ENCODE measurements around the gene CABLES1. TPM values are rescaled to one million over a fixed set of nuclear protein-coding genes. Genes with fewer than 3 reads are reported as not detected.

CABLES1 gene
- total and polyA plus RNA-seq, 2 of the 4 experiments (the other 2 are of a cell fraction) = 4.7 to 5.7 TPM

GRCh38 chr18:23113576-23113975, 21.7 kb upstream of the CABLES1 start:
- intact Hi-C loops (cut with micrococcal nuclease) (no loop called here), dilution Hi-C loops (cut with HindIII; ENCODE audit: low sequenced_read_pairs, unreplicated experiment) (no loop called here), in situ Hi-C loops (cut with MboI; ENCODE audit: low sequenced_read_pairs) (no loop called here)
- ATAC-seq (ENCODE audit: low read depth) = no peak
- H2AK9ac ChIP-seq (replicated peaks; ENCODE audit: low read depth, low read length, poor library complexity) = no peak overlapping the region
- H3K4me3 ChIP-seq (ENCODE audit: insufficient read depth, low read depth, low read length) = no peak overlapping the region
- TF ChIP-seq MXI1 (IDR thresholded peaks at IDR 0.05; ENCODE audit: borderline replicate concordance, low read depth, low read length) = no peak
- no peak for TF ChIP-seq RAD21 (IDR thresholded peaks at IDR 0.05; ENCODE audit: low read length)
- TF ChIP-seq CTCF (conservative IDR thresholded peaks at IDR 0.05; ENCODE audit: low read depth, low read length) = no peak
- no peak for TF ChIP-seq FOS (IDR thresholded peaks at IDR 0.05; ENCODE audit: low read depth, low read length)
- TF ChIP-seq POLR2A (IDR thresholded peaks at IDR 0.05; ENCODE audit: low read depth, low read length) = no peak
- no peak for TF ChIP-seq MAZ (IDR thresholded peaks at IDR 0.05; ENCODE audit: borderline replicate concordance, low read depth, low read length)
- TF ChIP-seq BHLHE40 (IDR thresholded peaks at IDR 0.05; ENCODE audit: low read depth, low read length) = no peak
- TF ChIP-seq NFE2L2 (IDR thresholded peaks at IDR 0.05; ENCODE audit: low read depth, low read length) = no peak
- no peak for TF ChIP-seq MAFK (IDR thresholded peaks at IDR 0.05; ENCODE audit: low read depth, low read length)
- no peak for TF ChIP-seq RFX5 (IDR thresholded peaks at IDR 0.05; ENCODE audit: low read depth, low read length)
- no peak for TF ChIP-seq CEBPB (IDR thresholded peaks at IDR 0.05; ENCODE audit: low read depth, low read length)
- TF ChIP-seq USF2 (IDR thresholded peaks at IDR 0.05; ENCODE audit: low read depth, low read length) = no peak
- H3K56ac ChIP-seq (ENCODE audit: extremely low read depth, insufficient read depth, low read length) = no peak overlapping the region
- no peak overlapping the region for H2AFZ ChIP-seq (replicated peaks; ENCODE audit: low read length, poor library complexity)
- no peak overlapping the region for H4K5ac ChIP-seq (ENCODE audit: low read depth, low read length)
- peaks cover 21% of the 10 kb centered on the region for H3K4me1 ChIP-seq (ENCODE audit: control insufficient read depth, insufficient read depth, low read length)
- H3K4ac ChIP-seq (ENCODE audit: low read depth, low read length) = peak overlapping the region; percentile 31
- peak overlapping the region; percentile 62 for H4K91ac ChIP-seq (ENCODE audit: insufficient read depth, low read depth, low read length)
- H2BK120ac ChIP-seq (ENCODE audit: low read depth, low read length) = peak overlapping the region; percentile 96; the same call in 1 of the 2 replicates
- H2BK20ac ChIP-seq (ENCODE audit: low read depth, low read length) = peak overlapping the region; percentile 48; the same call in 1 of the 2 replicates
- no peaks in the 10 kb centered on the region for H3K27me3 ChIP-seq (ENCODE audit: control insufficient read depth, insufficient read depth, low read length)
- peaks cover 16% of the 10 kb centered on the region for H3K9me1 ChIP-seq (ENCODE audit: insufficient read depth, low read length)
- POLR2A ChIA-PET (ENCODE audit: unreplicated experiment) = no interaction called here
- WGBS, 2 experiments (ENCODE audit: extremely low coverage in 2 of 2, insufficient read length in 1 of 2) = no CpG with 5 or more reads among the region's 6 CpGs
- H3K9me3 ChIP-seq (ENCODE audit: control insufficient read depth, insufficient read depth, low read length) = peaks cover 4% of the 10 kb centered on the region; the same call in 1 of the 2 replicates
- H4K20me1 ChIP-seq (ENCODE audit: insufficient read depth, low read length) = no peaks in the 10 kb centered on the region
- H4K8ac ChIP-seq (ENCODE audit: low read depth in 2 of 2, low read length in 2 of 2) = no peak overlapping the region; a peak in 1 of 4 replicates
- CTCF ChIA-PET = no interaction called here
- H3K36me3 ChIP-seq (ENCODE audit: control insufficient read depth, insufficient read depth, low read length) = no peaks in the 10 kb centered on the region
- H2BK15ac ChIP-seq (ENCODE audit: low read depth, low read length) = peak overlapping the region; percentile 62; the same call in 2 of the 3 replicates
- no TSS peak for BruUV-seq (replicated peaks)
- H3K27ac ChIP-seq (ENCODE audit: insufficient read depth, low read length) = 0 out of 2 replicates have a peak overlapping the region, but pooled peaks have one; percentile 9
- H3K18ac ChIP-seq (ENCODE audit: low read depth, low read length) = peak overlapping the region; percentile 34
- H3K4me2 ChIP-seq (ENCODE audit: low read depth, low read length) = no peak overlapping the region
- 0 out of 2 replicates have a peak overlapping the region, but pooled peaks have one; percentile 17 for H3K14ac ChIP-seq (replicated peaks; ENCODE audit: low read depth, low read length)
- H2BK5ac ChIP-seq (ENCODE audit: low read depth, low read length, poor library complexity, severe bottlenecking) = peak overlapping the region; percentile 19
- H3K79me1 ChIP-seq (ENCODE audit: low read depth in 1 of 2, low read length in 2 of 2) = peaks cover 0 to 3% of the 10 kb centered on the region in 2 experiments; a peak in 1 of 4 replicates
- H2AK5ac ChIP-seq (ENCODE audit: low read depth, low read length) = peak overlapping the region; percentile 11
- DNase-seq = no peak
- no peak overlapping the region for H3K9ac ChIP-seq (ENCODE audit: low read depth, low read length)
- H3K23ac ChIP-seq (ENCODE audit: low read depth, low read length) = no peak overlapping the region
